Astrocyte (in vitro differentiated cells and primary cell): ENCODE data around the gene AOAH.

Experiments
- EZH2 ChIP-seq: IDR thresholded peaks from 2 replicates; pipeline ENCODE4 v1.6.1; 2012; ENCODE audit warnings: mild to moderate bottlenecking, low read length, inconsistent platforms; ENCODE audit not compliant: insufficient read depth
- TF ChIP-seq, protein P1 (sequence below): IDR thresholded peaks from 2 replicates; pipeline ENCODE4 v1.5.1; 2011; ENCODE audit warnings: low read depth, mild to moderate bottlenecking, inconsistent platforms, low read length, moderate library complexity; ENCODE audit not compliant: insufficient read depth

DNA sequence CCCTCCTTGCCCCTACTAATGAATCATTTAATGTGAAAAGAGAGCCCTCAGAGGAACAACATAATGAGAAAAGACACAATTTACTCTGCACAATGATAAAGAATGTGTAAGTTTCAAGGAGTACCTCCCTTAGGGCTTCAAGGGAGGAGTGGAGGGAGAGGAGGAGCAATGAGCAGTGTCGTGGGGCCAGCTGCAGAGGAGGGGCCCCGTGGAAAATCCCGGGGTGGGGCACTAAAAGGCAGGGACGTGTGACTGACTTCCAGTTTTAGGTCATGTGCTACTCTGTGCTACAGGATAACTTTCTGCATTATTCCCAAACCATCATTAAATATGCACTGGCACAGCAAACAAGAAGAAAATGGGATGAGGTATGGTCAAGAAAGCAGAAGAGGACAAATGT, 226.5 kb downstream of the AOAH start:
- TF ChIP-seq, protein P1, sequence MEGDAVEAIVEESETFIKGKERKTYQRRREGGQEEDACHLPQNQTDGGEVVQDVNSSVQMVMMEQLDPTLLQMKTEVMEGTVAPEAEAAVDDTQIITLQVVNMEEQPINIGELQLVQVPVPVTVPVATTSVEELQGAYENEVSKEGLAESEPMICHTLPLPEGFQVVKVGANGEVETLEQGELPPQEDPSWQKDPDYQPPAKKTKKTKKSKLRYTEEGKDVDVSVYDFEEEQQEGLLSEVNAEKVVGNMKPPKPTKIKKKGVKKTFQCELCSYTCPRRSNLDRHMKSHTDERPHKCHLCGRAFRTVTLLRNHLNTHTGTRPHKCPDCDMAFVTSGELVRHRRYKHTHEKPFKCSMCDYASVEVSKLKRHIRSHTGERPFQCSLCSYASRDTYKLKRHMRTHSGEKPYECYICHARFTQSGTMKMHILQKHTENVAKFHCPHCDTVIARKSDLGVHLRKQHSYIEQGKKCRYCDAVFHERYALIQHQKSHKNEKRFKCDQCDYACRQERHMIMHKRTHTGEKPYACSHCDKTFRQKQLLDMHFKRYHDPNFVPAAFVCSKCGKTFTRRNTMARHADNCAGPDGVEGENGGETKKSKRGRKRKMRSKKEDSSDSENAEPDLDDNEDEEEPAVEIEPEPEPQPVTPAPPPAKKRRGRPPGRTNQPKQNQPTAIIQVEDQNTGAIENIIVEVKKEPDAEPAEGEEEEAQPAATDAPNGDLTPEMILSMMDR, result no peak
- TF ChIP-seq EZH2, result no peak
